ENCODE measurements around the gene THAP7. TPM values are rescaled to one million over a fixed set of nuclear protein-coding genes. Genes with fewer than 3 reads are reported as not detected.

Gene THAP7
- total RNA-seq, 1 experiment from 2014 or later, result 24.6 TPM

DNA sequence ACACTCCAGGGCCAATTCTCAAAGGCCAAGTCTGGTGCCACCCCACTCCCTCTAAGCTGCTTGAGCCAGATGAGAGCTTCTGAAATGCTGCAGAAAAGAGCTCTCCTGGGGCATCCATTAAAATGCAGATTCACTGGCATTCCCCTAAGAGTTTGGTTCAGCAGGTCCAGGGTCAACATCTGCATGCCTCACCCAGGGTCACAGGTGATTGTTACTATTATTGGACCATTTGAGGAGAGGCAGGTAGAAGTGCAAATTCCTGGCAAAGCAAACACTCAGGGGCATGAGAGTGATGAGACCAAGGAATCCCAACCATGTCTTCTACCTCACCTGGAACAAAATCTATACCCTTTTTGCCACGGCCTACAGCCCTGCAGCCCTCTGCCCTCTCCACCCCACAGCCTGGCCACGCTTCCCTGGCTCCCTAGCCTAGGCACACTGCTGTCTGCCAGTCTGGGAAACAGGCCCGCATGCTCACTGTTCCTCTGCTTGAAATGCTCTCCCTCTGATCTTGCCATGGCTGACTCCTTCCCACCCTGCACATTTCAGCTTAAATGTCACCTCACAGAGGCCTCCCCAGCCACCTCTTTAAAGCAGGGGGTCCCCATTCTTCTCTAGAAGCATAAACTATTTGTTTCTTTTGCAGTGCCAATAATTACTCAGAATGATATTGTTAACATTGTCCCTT lies 8.7 kb upstream of the THAP7 start:
- Histone ChIP-seq H2AK5ac (ENCODE audit: insufficient read length, low read length) (no peak overlapping the region), H3T11ph (ENCODE audit: low read length) (no peak overlapping the region), H3K9me3 (ENCODE audit: control insufficient read depth, low read depth, low read length) (no peaks in the 10 kb centered on the region), H4K8ac (replicated peaks; ENCODE audit: insufficient read length, low read depth, low read length) (no peak overlapping the region), H4K20me1 (ENCODE audit: control insufficient read depth, insufficient read depth, insufficient read length) (no peaks in the 10 kb centered on the region), H2AFZ (ENCODE audit: low read length) (no peak overlapping the region), H3K4ac (ENCODE audit: low read depth, low read length) (no peak overlapping the region), H3K4me2 (ENCODE audit: insufficient read depth, insufficient read length, low read length) (peak overlapping the region; percentile 24), H3K27ac (ENCODE audit: insufficient read length, low read depth, low read length) (no peak overlapping the region), H4K91ac (ENCODE audit: insufficient read length, low read depth, low read length) (no peak overlapping the region), H3K18ac (ENCODE audit: insufficient read length, low read depth, low read length) (no peak overlapping the region), H2BK20ac (ENCODE audit: low read depth, low read length, poor library complexity, severe bottlenecking) (no peak overlapping the region), H3K23ac (ENCODE audit: insufficient read length, low read depth, low read length) (no peak overlapping the region), H2BK12ac (ENCODE audit: insufficient read length, low read depth, low read length) (no peak overlapping the region), H3K79me2 (ENCODE audit: insufficient read depth, low read length) (no peaks in the 10 kb centered on the region), H3K79me1 (ENCODE audit: insufficient read depth, low read depth, low read length, poor library complexity, severe bottlenecking) (no peaks in the 10 kb centered on the region), H3K14ac (ENCODE audit: insufficient read depth, low read length) (no peak overlapping the region), H3K9ac (ENCODE audit: extremely low read depth, insufficient read length, low read length) (no peak overlapping the region), H2BK120ac (ENCODE audit: low read depth, low read length, poor library complexity, severe bottlenecking) (no peak overlapping the region), H3K56ac (ENCODE audit: insufficient read length, low read depth, low read length) (no peak overlapping the region), H2BK15ac (ENCODE audit: low read depth, low read length) (no peak overlapping the region), H3K23me2 (ENCODE audit: insufficient read length, low read depth, low read length, poor library complexity, severe bottlenecking) (peaks cover 7% of the 10 kb centered on the region), H3K27me3 (ENCODE audit: insufficient read depth, low read length) (no peaks in the 10 kb centered on the region), H3K4me1 (ENCODE audit: insufficient read depth, low read length) (peaks cover 3% of the 10 kb centered on the region; the same call in 1 of the 2 replicates), H2BK5ac (ENCODE audit: insufficient read length, low read length) (no peak overlapping the region), H4K5ac (ENCODE audit: insufficient read length, low read depth, low read length) (no peak overlapping the region)
- Mint-ChIP-seq H3K9me3 (no peaks in the 10 kb centered on the region), H3K36me3 (ENCODE audit: insufficient read depth in 1 of 3, low read depth in 3 of 3) (peaks cover 0 to 10% (median 0%) of the 10 kb centered on the region in 3 experiments; a peak in 2 of 7 replicates), H3K27ac (peak overlapping the region in 2 of 3 experiments; percentile 86 to 94; a peak in 2 of 7 replicates), H3K4me1 (peaks cover 33 to 53% of the 10 kb centered on the region in 2 experiments), H3K27me3 (ENCODE audit: low read depth) (peaks cover 26% of the 10 kb centered on the region), H3K4me3 (peak overlapping the region; percentile 21 to 61)
- no CpG with 5 or more reads among the region's 3 CpGs for WGBS (ENCODE audit: extremely low coverage, insufficient read length, low lambda C conversion rate)
- DNase-seq, result peak; percentile 58
- TF ChIP-seq, protein P1, sequence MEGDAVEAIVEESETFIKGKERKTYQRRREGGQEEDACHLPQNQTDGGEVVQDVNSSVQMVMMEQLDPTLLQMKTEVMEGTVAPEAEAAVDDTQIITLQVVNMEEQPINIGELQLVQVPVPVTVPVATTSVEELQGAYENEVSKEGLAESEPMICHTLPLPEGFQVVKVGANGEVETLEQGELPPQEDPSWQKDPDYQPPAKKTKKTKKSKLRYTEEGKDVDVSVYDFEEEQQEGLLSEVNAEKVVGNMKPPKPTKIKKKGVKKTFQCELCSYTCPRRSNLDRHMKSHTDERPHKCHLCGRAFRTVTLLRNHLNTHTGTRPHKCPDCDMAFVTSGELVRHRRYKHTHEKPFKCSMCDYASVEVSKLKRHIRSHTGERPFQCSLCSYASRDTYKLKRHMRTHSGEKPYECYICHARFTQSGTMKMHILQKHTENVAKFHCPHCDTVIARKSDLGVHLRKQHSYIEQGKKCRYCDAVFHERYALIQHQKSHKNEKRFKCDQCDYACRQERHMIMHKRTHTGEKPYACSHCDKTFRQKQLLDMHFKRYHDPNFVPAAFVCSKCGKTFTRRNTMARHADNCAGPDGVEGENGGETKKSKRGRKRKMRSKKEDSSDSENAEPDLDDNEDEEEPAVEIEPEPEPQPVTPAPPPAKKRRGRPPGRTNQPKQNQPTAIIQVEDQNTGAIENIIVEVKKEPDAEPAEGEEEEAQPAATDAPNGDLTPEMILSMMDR (conservative IDR thresholded peaks at IDR 0.05), result no peak

Data from H9 (cell line).